Measurements from ENCODE around the gene CMTM5.
"Not testable (repeated sequence)": the region's sequence is repeated elsewhere in the genome, so short reads cannot be mapped to it uniquely, and the experiment has no call there.

DNA sequence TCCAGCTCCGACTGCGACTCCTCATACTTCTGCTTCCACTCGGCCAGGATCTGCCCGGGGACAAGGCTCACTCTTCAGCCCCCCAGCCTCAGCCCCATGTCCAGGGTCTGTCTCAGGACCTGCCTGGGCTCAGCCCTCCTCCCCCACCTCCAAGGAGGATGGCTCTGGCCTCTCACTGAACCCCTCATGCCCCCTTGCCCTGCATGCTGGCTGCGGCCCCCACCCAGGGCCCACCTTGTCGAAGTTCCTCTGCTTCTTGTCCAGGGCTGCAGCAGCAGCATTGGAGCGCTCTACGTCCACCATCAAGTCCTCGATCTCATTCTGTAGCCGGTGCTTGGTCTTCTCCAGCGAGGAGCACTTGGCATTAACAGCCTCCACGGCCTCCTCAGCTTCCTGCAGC lies 40.4 kb downstream of the CMTM5 start:
- TF ChIP-seq, protein P1, sequence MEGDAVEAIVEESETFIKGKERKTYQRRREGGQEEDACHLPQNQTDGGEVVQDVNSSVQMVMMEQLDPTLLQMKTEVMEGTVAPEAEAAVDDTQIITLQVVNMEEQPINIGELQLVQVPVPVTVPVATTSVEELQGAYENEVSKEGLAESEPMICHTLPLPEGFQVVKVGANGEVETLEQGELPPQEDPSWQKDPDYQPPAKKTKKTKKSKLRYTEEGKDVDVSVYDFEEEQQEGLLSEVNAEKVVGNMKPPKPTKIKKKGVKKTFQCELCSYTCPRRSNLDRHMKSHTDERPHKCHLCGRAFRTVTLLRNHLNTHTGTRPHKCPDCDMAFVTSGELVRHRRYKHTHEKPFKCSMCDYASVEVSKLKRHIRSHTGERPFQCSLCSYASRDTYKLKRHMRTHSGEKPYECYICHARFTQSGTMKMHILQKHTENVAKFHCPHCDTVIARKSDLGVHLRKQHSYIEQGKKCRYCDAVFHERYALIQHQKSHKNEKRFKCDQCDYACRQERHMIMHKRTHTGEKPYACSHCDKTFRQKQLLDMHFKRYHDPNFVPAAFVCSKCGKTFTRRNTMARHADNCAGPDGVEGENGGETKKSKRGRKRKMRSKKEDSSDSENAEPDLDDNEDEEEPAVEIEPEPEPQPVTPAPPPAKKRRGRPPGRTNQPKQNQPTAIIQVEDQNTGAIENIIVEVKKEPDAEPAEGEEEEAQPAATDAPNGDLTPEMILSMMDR (IDR thresholded peaks at IDR 0.05): not testable (repeated sequence)
- TF ChIP-seq POLR2A (IDR thresholded peaks at IDR 0.05); EP300 (IDR thresholded peaks at IDR 0.05; ENCODE audit: low read depth); POLR2AphosphoS5 (IDR thresholded peaks at IDR 0.05): not testable (repeated sequence)

Data from transverse colon (tissue), 4 donors.